A673 (cell line): Measurements from ENCODE around the gene RASL11A. TPM values are rescaled to one million over a fixed set of nuclear protein-coding genes. Genes with fewer than 3 reads are reported as not detected.
A peak's percentile ranks its signal among the peaks of the same experiment; 100 is the strongest.

ENCODE experiments used
- BruUV-seq: library from RNA; stranded (reverse); fragments of 400-500 nt; replicated peaks from 2 replicates; lab custom pipeline; 2021; lab: Mats Ljungman, UMichigan
- CTCF ChIA-PET: fragments of 300-600 bp; sonication (Branson Sonifier 250); formaldehyde crosslinking; loops from one replicate; lab custom pipeline; 2022; ENCODE audit warnings: antibody characterized with exemption; lab: Charles Lee
- POLR2A ChIA-PET: fragments of 300-600 bp; sonication (Branson Sonifier 250); formaldehyde crosslinking; loops from one replicate; lab custom pipeline; 2022; ENCODE audit warnings: antibody characterized with exemption; ENCODE audit not compliant: low non-redundant PET; lab: Charles Lee
- DNase-seq: peaks from one replicate; pipeline ENCODE4 v3.0.0-alpha.2; 2015; ENCODE audit warnings: low spot score
- H3K27ac ChIP-seq: fragments of 200-600 bp; sonication (generic); 2 replicates; pipeline ENCODE4 v1.5.1; 2016; ENCODE audit warnings: mixed run types, low read depth, mild to moderate bottlenecking, mixed read lengths, antibody characterized with exemption, low read length; ENCODE audit not compliant: poor library complexity, severe bottlenecking
- H3K27me3 ChIP-seq: fragments of 200-600 bp; sonication (generic); replicated peaks from 2 replicates; pipeline ENCODE4 v1.6.1; 2017; ENCODE audit warnings: mixed run types, low read depth, mild to moderate bottlenecking, mixed read lengths, antibody characterized with exemption, low read length; ENCODE audit not compliant: insufficient read depth, poor library complexity
- H3K36me3 ChIP-seq: fragments of 200-600 bp; sonication (generic); 2 replicates; pipeline ENCODE4 v1.6.1; 2016; ENCODE audit warnings: mixed run types, mild to moderate bottlenecking, mixed read lengths, antibody characterized with exemption, low read length; ENCODE audit not compliant: insufficient read depth, poor library complexity, severe bottlenecking
- H3K4me1 ChIP-seq: fragments of 200-600 bp; sonication (generic); 2 replicates; pipeline ENCODE4 v1.6.1; 2017; ENCODE audit warnings: mixed run types, mild to moderate bottlenecking, mixed read lengths, antibody characterized with exemption, low read length; ENCODE audit not compliant: insufficient read depth, poor library complexity, severe bottlenecking
- H3K4me3 ChIP-seq: fragments of 200-600 bp; sonication (generic); 2 replicates; pipeline ENCODE4 v1.5.1; 2016; ENCODE audit warnings: low read depth, mixed run types, mild to moderate bottlenecking, mixed read lengths, low read length; ENCODE audit not compliant: poor library complexity, severe bottlenecking
- H3K9me3 ChIP-seq: fragments of 200-600 bp; sonication (generic); 2 replicates; pipeline ENCODE4 v1.6.1; 2016; ENCODE audit warnings: mixed run types, low read depth, mild to moderate bottlenecking, mixed read lengths, antibody characterized with exemption, low read length; ENCODE audit not compliant: poor library complexity, severe bottlenecking
- CTCF ChIP-seq: fragments of 300-800, 200-600 bp; sonication (generic); conservative IDR thresholded peaks from 2 replicates; pipeline ENCODE4 v1.5.1; 2017; ENCODE audit warnings: low read depth, mild to moderate bottlenecking, antibody characterized with exemption, low read length, moderate library complexity, mixed read lengths
- EZH2 ChIP-seq: fragments of 200-600 bp; sonication (generic); IDR thresholded peaks from 2 replicates; pipeline ENCODE4 v1.6.1; 2017; ENCODE audit warnings: borderline replicate concordance, low read depth, mild to moderate bottlenecking, mixed read lengths, antibody characterized with exemption, low read length; ENCODE audit not compliant: poor library complexity, severe bottlenecking
- intact Hi-C: fragments of 100-400 bp; cut with micrococcal nuclease; formaldehyde crosslinking; loops from one replicate; pipeline ENCODE4 v1.10.0; 2022; ENCODE audit not compliant: unreplicated experiment
- total RNA-seq: library from RNA; stranded (reverse); gene quantifications from 2 replicates; pipeline ENCODE4 v1.2.3, GENCODE V29; 2021

The RASL11A gene
- total RNA-seq, 1 experiment from 2014 or later, result 1.1 TPM

DNA sequence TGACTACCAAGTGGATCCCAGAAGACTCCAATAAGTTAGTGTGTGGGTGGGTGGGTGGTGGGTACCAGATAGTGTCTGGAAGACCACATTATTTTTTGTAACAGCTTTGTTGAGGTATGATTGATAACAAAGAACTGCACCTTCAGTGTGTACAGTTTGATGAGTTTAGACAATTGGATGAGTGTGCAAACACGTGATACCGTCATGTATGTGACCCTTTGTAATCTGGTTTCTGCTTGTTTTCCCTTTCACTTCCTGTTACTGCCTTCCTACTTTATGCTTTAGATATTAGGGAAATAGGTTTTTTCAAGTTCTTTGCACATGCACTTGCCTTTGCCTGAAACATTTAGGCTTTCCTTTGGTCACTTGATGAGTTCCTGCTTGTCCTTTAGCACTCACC, 10.8 kb upstream of the RASL11A start:
- Histone ChIP-seq H3K9me3 (no peaks in the 10 kb centered on the region), H3K4me3 (no peak overlapping the region), H3K36me3 (peaks cover 44% of the 10 kb centered on the region), H3K27me3 (no peaks in the 10 kb centered on the region), H3K4me1 (no peaks in the 10 kb centered on the region), H3K27ac (peak overlapping the region; percentile 43)
- intact Hi-C loops, result no loop called here
- no peak for TF ChIP-seq EZH2
- TF ChIP-seq CTCF, result no peak
- ChIA-PET CTCF (no interaction called here), POLR2A (no interaction called here)
- no TSS peak for BruUV-seq
- DNase-seq, result no peak

DNA sequence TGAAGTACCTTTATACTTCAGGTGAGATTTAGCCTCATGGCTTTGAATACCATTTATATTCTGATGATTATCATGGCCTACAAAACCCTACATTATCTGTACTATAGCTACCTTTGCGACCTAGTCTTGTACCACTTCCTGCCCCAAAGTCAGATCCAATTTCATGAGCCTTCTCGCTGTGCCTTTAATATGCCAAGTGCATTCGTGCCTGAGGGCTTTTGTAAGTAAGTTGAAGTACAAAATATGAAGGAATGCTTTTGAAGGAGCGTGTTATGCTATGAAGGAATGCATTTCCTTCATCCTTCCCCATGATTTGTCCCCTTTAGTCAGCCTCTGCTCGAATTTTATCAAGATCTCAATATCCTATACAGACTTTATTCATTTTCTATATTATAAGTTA, 9.2 kb upstream of the RASL11A start:
- CTCF ChIA-PET, result no interaction called here
- Histone ChIP-seq H3K27me3 (no peaks in the 10 kb centered on the region), H3K4me3 (no peak overlapping the region), H3K36me3 (peaks cover 29% of the 10 kb centered on the region), H3K4me1 (no peaks in the 10 kb centered on the region), H3K9me3 (no peaks in the 10 kb centered on the region), H3K27ac (no peak overlapping the region)
- DNase-seq, result no peak
- POLR2A ChIA-PET, result no interaction called here
- intact Hi-C loops, result no loop called here
- TF ChIP-seq EZH2, result no peak
- TF ChIP-seq CTCF, result no peak
- BruUV-seq, result no TSS peak

GRCh38 chr13:27263438-27263837, 7.2 kb upstream of the RASL11A start:
- Histone ChIP-seq H3K4me1 (peaks cover 4% of the 10 kb centered on the region), H3K9me3 (no peaks in the 10 kb centered on the region), H3K36me3 (peaks cover 8% of the 10 kb centered on the region), H3K4me3 (no peak overlapping the region), H3K27ac (no peak overlapping the region), H3K27me3 (no peaks in the 10 kb centered on the region)
- intact Hi-C loops, result no loop called here
- BruUV-seq, result no TSS peak
- POLR2A ChIA-PET, result interaction anchor here (0.6 to 0.7 kb wide), 3 partner anchors 52 to 345 kb away, joined by 6 to 15 read pairs (median 10); no protein-coding TSS in a partner anchor
- no peak for DNase-seq
- CTCF ChIA-PET, result no interaction called here
- TF ChIP-seq EZH2 (no peak), CTCF (no peak)
